Measurements from ENCODE around the gene RTBDN.

DNA sequence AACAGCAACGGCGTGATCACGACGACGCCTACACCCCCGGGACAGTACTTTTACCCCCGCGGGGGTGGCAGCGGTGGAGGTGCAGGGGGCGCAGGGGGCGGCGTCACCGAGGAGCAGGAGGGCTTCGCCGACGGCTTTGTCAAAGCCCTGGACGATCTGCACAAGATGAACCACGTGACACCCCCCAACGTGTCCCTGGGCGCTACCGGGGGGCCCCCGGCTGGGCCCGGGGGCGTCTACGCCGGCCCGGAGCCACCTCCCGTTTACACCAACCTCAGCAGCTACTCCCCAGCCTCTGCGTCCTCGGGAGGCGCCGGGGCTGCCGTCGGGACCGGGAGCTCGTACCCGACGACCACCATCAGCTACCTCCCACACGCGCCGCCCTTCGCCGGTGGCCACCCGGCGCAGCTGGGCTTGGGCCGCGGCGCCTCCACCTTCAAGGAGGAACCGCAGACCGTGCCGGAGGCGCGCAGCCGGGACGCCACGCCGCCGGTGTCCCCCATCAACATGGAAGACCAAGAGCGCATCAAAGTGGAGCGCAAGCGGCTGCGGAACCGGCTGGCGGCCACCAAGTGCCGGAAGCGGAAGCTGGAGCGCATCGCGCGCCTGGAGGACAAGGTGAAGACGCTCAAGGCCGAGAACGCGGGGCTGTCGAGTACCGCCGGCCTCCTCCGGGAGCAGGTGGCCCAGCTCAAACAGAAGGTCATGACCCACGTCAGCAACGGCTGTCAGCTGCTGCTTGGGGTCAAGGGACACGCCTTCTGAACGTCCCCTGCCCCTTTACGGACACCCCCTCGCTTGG is 42.1 kb downstream of the RTBDN start:
- TF ChIP-seq, protein P1, sequence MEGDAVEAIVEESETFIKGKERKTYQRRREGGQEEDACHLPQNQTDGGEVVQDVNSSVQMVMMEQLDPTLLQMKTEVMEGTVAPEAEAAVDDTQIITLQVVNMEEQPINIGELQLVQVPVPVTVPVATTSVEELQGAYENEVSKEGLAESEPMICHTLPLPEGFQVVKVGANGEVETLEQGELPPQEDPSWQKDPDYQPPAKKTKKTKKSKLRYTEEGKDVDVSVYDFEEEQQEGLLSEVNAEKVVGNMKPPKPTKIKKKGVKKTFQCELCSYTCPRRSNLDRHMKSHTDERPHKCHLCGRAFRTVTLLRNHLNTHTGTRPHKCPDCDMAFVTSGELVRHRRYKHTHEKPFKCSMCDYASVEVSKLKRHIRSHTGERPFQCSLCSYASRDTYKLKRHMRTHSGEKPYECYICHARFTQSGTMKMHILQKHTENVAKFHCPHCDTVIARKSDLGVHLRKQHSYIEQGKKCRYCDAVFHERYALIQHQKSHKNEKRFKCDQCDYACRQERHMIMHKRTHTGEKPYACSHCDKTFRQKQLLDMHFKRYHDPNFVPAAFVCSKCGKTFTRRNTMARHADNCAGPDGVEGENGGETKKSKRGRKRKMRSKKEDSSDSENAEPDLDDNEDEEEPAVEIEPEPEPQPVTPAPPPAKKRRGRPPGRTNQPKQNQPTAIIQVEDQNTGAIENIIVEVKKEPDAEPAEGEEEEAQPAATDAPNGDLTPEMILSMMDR (IDR thresholded peaks at IDR 0.05): no peak
- TF ChIP-seq EZH2 (IDR thresholded peaks at IDR 0.05) (peak; percentile 87), EZH2phosphoT487 (IDR thresholded peaks at IDR 0.05) (peak; percentile 89)

All from neural progenitor cell (in vitro differentiated cells).